Caco-2 (cell line): ENCODE results near the gene CD19. TPM values are rescaled to one million over a fixed set of nuclear protein-coding genes. Genes with fewer than 3 reads are reported as not detected.

Experiments
- BruUV-seq: library from RNA; stranded (reverse); fragments of 400-500 nt; replicated peaks from 2 replicates; lab custom pipeline; 2021; lab: Mats Ljungman, UMichigan
- CTCF ChIA-PET: fragments of 300-600 bp; sonication (Branson Sonifier 250); formaldehyde crosslinking; loops from one replicate; lab custom pipeline; 2022; ENCODE audit warnings: antibody characterized with exemption; lab: Charles Lee
- POLR2A ChIA-PET: fragments of 300-600 bp; sonication (Branson Sonifier 250); formaldehyde crosslinking; loops from one replicate; lab custom pipeline; 2022; ENCODE audit warnings: antibody characterized with exemption; lab: Charles Lee
- DNase-seq, 2 experiments: peaks; one replicate each; pipeline versions ENCODE4 v3.0.0 to v3.0.0-alpha.2; 2020 to 2022
- H3K27me3 ChIP-seq: replicated peaks from 2 replicates; pipeline ENCODE4 v1.6.0; 2011; ENCODE audit warnings: low read length; ENCODE audit not compliant: control insufficient read depth, insufficient read depth
- H3K36me3 ChIP-seq: 2 replicates; pipeline ENCODE4 v1.5.1; 2011; ENCODE audit warnings: low read length; ENCODE audit not compliant: control insufficient read depth, insufficient read depth
- H3K4me1 ChIP-seq: fragments of 250-450 bp; sonication (Bioruptor Pico); 2 replicates; pipeline ENCODE4 v1.5.1; 2020; ENCODE audit warnings: mild to moderate bottlenecking
- H3K4me3 ChIP-seq: 2 replicates; pipeline ENCODE4 v1.5.1; 2011; ENCODE audit warnings: low read depth, mild to moderate bottlenecking, control low read depth, low read length
- H3K9me3 ChIP-seq: fragments of 250-450 bp; sonication (Bioruptor Pico); 2 replicates; pipeline ENCODE4 v1.5.1; 2020; ENCODE audit warnings: mild to moderate bottlenecking, moderate library complexity
- H3K27ac Mint-ChIP-seq: one replicate; pipeline ENCODE4 v1.8.0; 2022; ENCODE audit warnings: mixed read lengths; ENCODE audit not compliant: unreplicated experiment
- H3K27me3 Mint-ChIP-seq: one replicate; pipeline ENCODE4 v1.8.0; 2022; ENCODE audit warnings: mixed read lengths; ENCODE audit not compliant: insufficient read depth, unreplicated experiment
- H3K36me3 Mint-ChIP-seq: one replicate; pipeline ENCODE4 v1.8.0; 2022; ENCODE audit warnings: mild to moderate bottlenecking, mixed read lengths; ENCODE audit not compliant: insufficient read depth, unreplicated experiment
- H3K4me1 Mint-ChIP-seq: one replicate; pipeline ENCODE4 v1.8.0; 2022; ENCODE audit warnings: low read depth, mixed read lengths; ENCODE audit not compliant: unreplicated experiment
- H3K4me3 Mint-ChIP-seq: one replicate; pipeline ENCODE4 v1.8.0; 2022; ENCODE audit warnings: mild to moderate bottlenecking, moderate library complexity, mixed read lengths; ENCODE audit not compliant: unreplicated experiment
- H3K9me3 Mint-ChIP-seq: one replicate; pipeline ENCODE4 v1.8.0; 2022; ENCODE audit warnings: mixed read lengths; ENCODE audit not compliant: unreplicated experiment
- CTCF ChIP-seq, 2 experiments: fragments of 200-600 bp in 1 of 2; IDR thresholded peaks; 1 replicate in 1 of 2; 2 replicates in 1 of 2; pipeline versions ENCODE4 v1.5.1 to v1.8.0; 2011 to 2022; ENCODE audit warnings: antibody characterized with exemption in 1 of 2, control low read depth in 1 of 2, inconsistent platforms in 1 of 2, low read depth in 1 of 2, low read length in 1 of 2, mild to moderate bottlenecking in 1 of 2, moderate library complexity in 1 of 2; ENCODE audit not compliant: insufficient read depth in 1 of 2, severe bottlenecking in 1 of 2, unreplicated experiment in 1 of 2
- intact Hi-C: fragments of 100-400 bp; cut with micrococcal nuclease; formaldehyde crosslinking; loops from one replicate; pipeline ENCODE4 v1.10.0; 2022; ENCODE audit not compliant: unreplicated experiment
- total RNA-seq: library from RNA; stranded (reverse); gene quantifications from 2 replicates; pipeline ENCODE4 v1.2.3, GENCODE V29; 2022

The CD19 gene
- total RNA-seq, 1 experiment from 2014 or later = not detected

- Histone ChIP-seq H3K9me3 (no peaks in the 10 kb centered on the region), H3K4me3 (no peak overlapping the region), H3K27me3 (no peaks in the 10 kb centered on the region), H3K36me3 (no peaks in the 10 kb centered on the region), H3K4me1 (no peaks in the 10 kb centered on the region)
- intact Hi-C loops = no loop called here
- Mint-ChIP-seq H3K4me1 (no peaks in the 10 kb centered on the region), H3K27ac (no peak overlapping the region), H3K9me3 (no peaks in the 10 kb centered on the region), H3K36me3 (no peaks in the 10 kb centered on the region), H3K4me3 (no peak overlapping the region), H3K27me3 (no peaks in the 10 kb centered on the region)
- DNase-seq = no peak
- no TSS peak for BruUV-seq
- no peak for TF ChIP-seq CTCF (IDR thresholded peaks at IDR 0.05; ENCODE audit: insufficient read depth in 1 of 2, low read depth in 1 of 2, low read length in 1 of 2, severe bottlenecking in 1 of 2, unreplicated experiment in 1 of 2)
- POLR2A ChIA-PET = no interaction called here
- CTCF ChIA-PET = no interaction called here
Observed at GRCh38 chr16:28904828-28905227, 26.9 kb upstream of the CD19 start.

- Mint-ChIP-seq H3K9me3 (no peaks in the 10 kb centered on the region), H3K4me3 (no peak overlapping the region), H3K4me1 (no peaks in the 10 kb centered on the region), H3K36me3 (peaks cover 3% of the 10 kb centered on the region), H3K27me3 (no peaks in the 10 kb centered on the region), H3K27ac (no peak overlapping the region)
- intact Hi-C loops = no loop called here
- ChIA-PET POLR2A (no interaction called here), CTCF (interaction anchor here (1.8 kb wide), 1 partner anchor 19 kb away, joined by 3 read pairs; no protein-coding TSS in a partner anchor)
- Histone ChIP-seq H3K36me3 (no peaks in the 10 kb centered on the region), H3K9me3 (no peaks in the 10 kb centered on the region), H3K4me3 (no peak overlapping the region), H3K4me1 (no peaks in the 10 kb centered on the region), H3K27me3 (no peaks in the 10 kb centered on the region)
- no peak for DNase-seq
- TF ChIP-seq CTCF (IDR thresholded peaks at IDR 0.05; ENCODE audit: insufficient read depth in 1 of 2, low read depth in 1 of 2, low read length in 1 of 2, severe bottlenecking in 1 of 2, unreplicated experiment in 1 of 2) = no peak
- BruUV-seq = no TSS peak
Observed at GRCh38 chr16:28905229-28905754, 26.5 kb upstream of the CD19 start.

GRCh38 chr16:28905800-28906372 is 25.9 kb upstream of the CD19 start:
- intact Hi-C loops = no loop called here
- POLR2A ChIA-PET = no interaction called here

More at GRCh38 chr16:28905800-28906372, 25.9 kb upstream of the CD19 start:
- no peak overlapping the region for H3K27ac Mint-ChIP-seq
- no peaks in the 10 kb centered on the region for H3K9me3 ChIP-seq
- H3K4me1 Mint-ChIP-seq = no peaks in the 10 kb centered on the region
- H3K4me1 ChIP-seq = no peaks in the 10 kb centered on the region
- CTCF ChIA-PET = interaction anchor here (1.8 kb wide), 1 partner anchor 18 kb away, joined by 3 read pairs; no protein-coding TSS in a partner anchor
- TF ChIP-seq CTCF (IDR thresholded peaks at IDR 0.05; ENCODE audit: insufficient read depth in 1 of 2, low read depth in 1 of 2, low read length in 1 of 2, severe bottlenecking in 1 of 2, unreplicated experiment in 1 of 2) = no peak
- no peaks in the 10 kb centered on the region for H3K27me3 Mint-ChIP-seq
- no peak overlapping the region for H3K4me3 Mint-ChIP-seq
- no peaks in the 10 kb centered on the region for H3K36me3 ChIP-seq
- no peak overlapping the region for H3K4me3 ChIP-seq
- no peak for DNase-seq
- no TSS peak for BruUV-seq
- no peaks in the 10 kb centered on the region for H3K9me3 Mint-ChIP-seq
- peaks cover 7% of the 10 kb centered on the region for H3K36me3 Mint-ChIP-seq
- H3K27me3 ChIP-seq = no peaks in the 10 kb centered on the region
